ENCODE measurements around the gene RSU1.

DNA sequence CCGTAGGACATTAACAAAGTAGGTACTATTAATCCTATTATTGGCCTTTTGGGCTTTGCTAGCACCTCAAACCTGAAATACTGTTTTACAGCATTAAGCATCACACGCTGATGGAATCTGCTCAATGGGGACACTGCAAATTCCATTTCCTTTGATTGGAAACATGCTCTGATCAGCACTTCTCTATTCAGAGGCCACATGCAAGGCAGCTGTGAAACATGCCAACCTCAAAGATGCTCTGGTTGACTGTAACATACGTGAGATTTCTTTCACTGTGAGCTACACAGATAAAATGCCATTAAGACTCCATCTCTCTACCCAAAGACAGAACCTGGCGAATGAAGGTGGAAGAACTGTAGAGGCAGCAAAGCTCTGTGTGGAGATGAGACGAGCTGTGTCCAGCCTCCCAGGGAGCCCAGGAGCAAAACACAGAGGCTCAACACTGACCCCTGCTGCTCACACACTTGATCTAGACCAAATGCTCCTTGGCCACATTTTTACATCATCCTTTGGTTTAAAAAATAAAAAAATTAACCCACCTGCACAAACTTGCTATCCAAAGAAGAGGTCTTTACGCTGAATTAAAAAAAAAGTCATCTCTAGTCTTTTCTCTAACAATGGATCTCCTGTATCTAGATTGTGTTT, 8.0 kb downstream of the RSU1 start:
- TF ChIP-seq, protein P1, sequence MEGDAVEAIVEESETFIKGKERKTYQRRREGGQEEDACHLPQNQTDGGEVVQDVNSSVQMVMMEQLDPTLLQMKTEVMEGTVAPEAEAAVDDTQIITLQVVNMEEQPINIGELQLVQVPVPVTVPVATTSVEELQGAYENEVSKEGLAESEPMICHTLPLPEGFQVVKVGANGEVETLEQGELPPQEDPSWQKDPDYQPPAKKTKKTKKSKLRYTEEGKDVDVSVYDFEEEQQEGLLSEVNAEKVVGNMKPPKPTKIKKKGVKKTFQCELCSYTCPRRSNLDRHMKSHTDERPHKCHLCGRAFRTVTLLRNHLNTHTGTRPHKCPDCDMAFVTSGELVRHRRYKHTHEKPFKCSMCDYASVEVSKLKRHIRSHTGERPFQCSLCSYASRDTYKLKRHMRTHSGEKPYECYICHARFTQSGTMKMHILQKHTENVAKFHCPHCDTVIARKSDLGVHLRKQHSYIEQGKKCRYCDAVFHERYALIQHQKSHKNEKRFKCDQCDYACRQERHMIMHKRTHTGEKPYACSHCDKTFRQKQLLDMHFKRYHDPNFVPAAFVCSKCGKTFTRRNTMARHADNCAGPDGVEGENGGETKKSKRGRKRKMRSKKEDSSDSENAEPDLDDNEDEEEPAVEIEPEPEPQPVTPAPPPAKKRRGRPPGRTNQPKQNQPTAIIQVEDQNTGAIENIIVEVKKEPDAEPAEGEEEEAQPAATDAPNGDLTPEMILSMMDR (IDR thresholded peaks at IDR 0.05 in 8 of 11, conservative IDR thresholded peaks at IDR 0.05 in 3 of 11), result peak in 9 of 11 experiments; percentile 26 to 67 (median 50)
- no peak for TF ChIP-seq POLR2AphosphoS5 (IDR thresholded peaks at IDR 0.05)

Measured in spleen (tissue), 7 donors.